Endothelial cell of umbilical vein (primary cell): ENCODE data around the gene PPP1R9B. TPM values are rescaled to one million over a fixed set of nuclear protein-coding genes. Genes with fewer than 3 reads are reported as not detected.

ENCODE experiments used
- BruUV-seq: library from RNA; stranded (reverse); fragments of 400-500 nt; replicated peaks from 2 replicates; lab custom pipeline; 2021; lab: Mats Ljungman, UMichigan
- CTCF ChIA-PET: fragments of 300-600, 350-600 bp; sonication (Branson Sonifier 250); formaldehyde crosslinking; loops from one replicate; lab custom pipeline; 2021; ENCODE audit warnings: antibody characterized with exemption, inconsistent platforms; lab: Charles Lee
- POLR2A ChIA-PET: fragments of 300-600, 350-600 bp; sonication (Branson Sonifier 250); formaldehyde crosslinking; loops from one replicate; lab custom pipeline; 2021; ENCODE audit warnings: antibody characterized with exemption, inconsistent platforms; lab: Charles Lee
- DNase-seq: peaks from one replicate; pipeline ENCODE4 v3.0.0-alpha.2; 2011; ENCODE audit warnings: low read depth, low spot score
- FAIRE-seq: peaks from 2 replicates; lab custom pipeline; 2011; peaks lifted over from hg19 to GRCh38; lab: Jason Lieb, UNC
- H2AFZ ChIP-seq: 2 replicates; pipeline ENCODE4 v1.6.0; 2012; ENCODE audit warnings: low read depth, low read length, control low read depth, inconsistent platforms
- H3K27ac ChIP-seq: 2 replicates; pipeline ENCODE4 v1.5.1; 2011; ENCODE audit warnings: low read depth, mild to moderate bottlenecking, control low read depth, low read length, moderate library complexity; ENCODE audit not compliant: insufficient read depth
- H3K27me3 ChIP-seq, 2 experiments: 2 replicates each; pipeline versions ENCODE4 v1.6.0 to v1.6.1; 2011; ENCODE audit warnings: low read length in 2 of 2, mixed read lengths in 1 of 2; ENCODE audit not compliant: control insufficient read depth in 2 of 2, insufficient read depth in 2 of 2
- H3K36me3 ChIP-seq, 2 experiments: 2 replicates in 1 of 2; 3 replicates in 1 of 2; pipeline ENCODE4 v1.5.1; 2011; ENCODE audit warnings: low read length in 2 of 2, mild to moderate bottlenecking in 1 of 2, moderate library complexity in 1 of 2; ENCODE audit not compliant: control insufficient read depth in 2 of 2, insufficient read depth in 2 of 2; ENCODE audit errors: extremely low read depth in 1 of 2
- H3K4me1 ChIP-seq: 3 replicates; pipeline ENCODE4 v1.5.1; 2011; ENCODE audit warnings: mild to moderate bottlenecking, low read length; ENCODE audit not compliant: control insufficient read depth, insufficient read depth; ENCODE audit errors: extremely low read depth
- H3K4me2 ChIP-seq: 2 replicates; pipeline ENCODE4 v1.6.1; 2011; ENCODE audit warnings: low read length, control low read depth, mixed read lengths; ENCODE audit not compliant: insufficient read depth
- H3K4me3 ChIP-seq, 3 experiments: fragments of 200-600 bp in 1 of 3; sonication (generic), shearing (Covaris generic) in 1 of 3; replicated peaks in 1 of 3; 2 replicates each; pipeline ENCODE4 v1.5.1; 2011 to 2016; ENCODE audit warnings: control low read depth in 3 of 3, low read length in 3 of 3, mild to moderate bottlenecking in 2 of 3, inconsistent platforms in 1 of 3, low read depth in 1 of 3, moderate library complexity in 1 of 3; ENCODE audit not compliant: insufficient read depth in 1 of 3
- H3K79me2 ChIP-seq: 2 replicates; pipeline ENCODE4 v1.6.0; 2012; ENCODE audit warnings: low read length, inconsistent platforms; ENCODE audit not compliant: control insufficient read depth, insufficient read depth
- H3K9ac ChIP-seq: replicated peaks from 2 replicates; pipeline ENCODE3; 2011; ENCODE audit warnings: low read length, control low read depth; ENCODE audit not compliant: insufficient read depth; ENCODE audit errors: extremely low read depth
- H3K9me1 ChIP-seq: replicated peaks from 3 replicates; pipeline ENCODE4 v1.6.0; 2011; ENCODE audit warnings: mild to moderate bottlenecking, low read length; ENCODE audit not compliant: control insufficient read depth, insufficient read depth; ENCODE audit errors: extremely low read depth
- H3K9me3 ChIP-seq: replicated peaks from 2 replicates; pipeline ENCODE4 v1.5.1; 2012; ENCODE audit warnings: low read length, inconsistent platforms; ENCODE audit not compliant: control insufficient read depth, insufficient read depth
- H4K20me1 ChIP-seq: replicated peaks from 2 replicates; pipeline ENCODE3; 2011; ENCODE audit warnings: mild to moderate bottlenecking, low read length; ENCODE audit not compliant: control insufficient read depth, insufficient read depth; ENCODE audit errors: extremely low read depth
- CTCF ChIP-seq, 2 donors: IDR thresholded peaks; 1 replicate in 1 of 2; 2 replicates in 1 of 2; pipeline ENCODE4 v1.5.1; 2011; ENCODE audit warnings: low read length in 2 of 2, mild to moderate bottlenecking in 2 of 2, moderate library complexity in 2 of 2, control low read depth in 1 of 2, inconsistent platforms in 1 of 2, low read depth in 1 of 2; ENCODE audit not compliant: insufficient read depth in 1 of 2; ENCODE audit errors: extremely low read depth in 1 of 2
- EZH2 ChIP-seq: IDR thresholded peaks from 2 replicates; pipeline ENCODE4 v1.6.1; 2012; ENCODE audit warnings: borderline replicate concordance, low read depth, mild to moderate bottlenecking, moderate library complexity, low read length, inconsistent platforms; ENCODE audit not compliant: severe bottlenecking
- FOS ChIP-seq: IDR thresholded peaks from 2 replicates; pipeline ENCODE4 v1.6.1; 2011; ENCODE audit warnings: mild to moderate bottlenecking, low read length, moderate library complexity, borderline replicate concordance; ENCODE audit not compliant: insufficient read depth
- GATA2 ChIP-seq: IDR thresholded peaks from 2 replicates; pipeline ENCODE4 v1.7.0; 2011; ENCODE audit warnings: low read depth, mild to moderate bottlenecking, moderate library complexity, mixed read lengths, low read length; ENCODE audit not compliant: insufficient read length, insufficient read depth
- JUN ChIP-seq: IDR thresholded peaks from 2 replicates; pipeline ENCODE4 v1.6.1; 2011; ENCODE audit warnings: borderline replicate concordance, low read depth; ENCODE audit not compliant: insufficient read length, insufficient read depth
- MAX ChIP-seq: IDR thresholded peaks from 2 replicates; pipeline ENCODE4 v1.6.1; 2011; ENCODE audit not compliant: insufficient read depth, insufficient read length
- MYC ChIP-seq: IDR thresholded peaks from one replicate; pipeline ENCODE4 v1.6.1; 2011; ENCODE audit warnings: mild to moderate bottlenecking, low read depth, low read length
- POLR2A ChIP-seq: IDR thresholded peaks from 2 replicates; pipeline ENCODE4 v1.6.1; 2012; ENCODE audit warnings: low read depth, mild to moderate bottlenecking, control low read depth, low read length
- POLR2AphosphoS5 ChIP-seq: IDR thresholded peaks from 2 replicates; pipeline ENCODE4 v1.6.1; 2012; ENCODE audit warnings: low read depth, mild to moderate bottlenecking, control low read depth, low read length, moderate library complexity; ENCODE audit not compliant: insufficient read depth
- dilution Hi-C: fragments of 300-500 bp; cut with MboI; formaldehyde crosslinking; loops from one replicate; pipeline ENCODE4 v1.15.0; 2019; ENCODE audit warnings: low sequenced_read_pairs; ENCODE audit not compliant: extremely low pct_ligation_motif_present
- intact Hi-C: fragments of 100-400 bp; cut with micrococcal nuclease; formaldehyde crosslinking; loops from one replicate; pipeline ENCODE4 v1.10.0; 2022
- polyA plus RNA-seq, 4 experiments: library from polyadenylated mRNA; depleted of rRNA in 3 of 4; stranded (reverse) in 3 of 4; unstranded in 1 of 4; fragments of >200 nt; gene quantifications; 2 replicates each; pipeline versions ENCODE4 v1.2.1 to v1.2.3, GENCODE V29; 2011 to 2012; ENCODE audit warnings: missing spikeins in 1 of 4
- total RNA-seq: library from RNA; stranded (reverse); gene quantifications from 2 replicates; pipeline ENCODE4 v1.2.3, GENCODE V29; 2021

PPP1R9B gene
- total and polyA plus RNA-seq, 2 donors (not counting 3 experiments of a cell fraction or from before 2014, with no cell fraction given): 20.1 to 60.2 TPM

DNA sequence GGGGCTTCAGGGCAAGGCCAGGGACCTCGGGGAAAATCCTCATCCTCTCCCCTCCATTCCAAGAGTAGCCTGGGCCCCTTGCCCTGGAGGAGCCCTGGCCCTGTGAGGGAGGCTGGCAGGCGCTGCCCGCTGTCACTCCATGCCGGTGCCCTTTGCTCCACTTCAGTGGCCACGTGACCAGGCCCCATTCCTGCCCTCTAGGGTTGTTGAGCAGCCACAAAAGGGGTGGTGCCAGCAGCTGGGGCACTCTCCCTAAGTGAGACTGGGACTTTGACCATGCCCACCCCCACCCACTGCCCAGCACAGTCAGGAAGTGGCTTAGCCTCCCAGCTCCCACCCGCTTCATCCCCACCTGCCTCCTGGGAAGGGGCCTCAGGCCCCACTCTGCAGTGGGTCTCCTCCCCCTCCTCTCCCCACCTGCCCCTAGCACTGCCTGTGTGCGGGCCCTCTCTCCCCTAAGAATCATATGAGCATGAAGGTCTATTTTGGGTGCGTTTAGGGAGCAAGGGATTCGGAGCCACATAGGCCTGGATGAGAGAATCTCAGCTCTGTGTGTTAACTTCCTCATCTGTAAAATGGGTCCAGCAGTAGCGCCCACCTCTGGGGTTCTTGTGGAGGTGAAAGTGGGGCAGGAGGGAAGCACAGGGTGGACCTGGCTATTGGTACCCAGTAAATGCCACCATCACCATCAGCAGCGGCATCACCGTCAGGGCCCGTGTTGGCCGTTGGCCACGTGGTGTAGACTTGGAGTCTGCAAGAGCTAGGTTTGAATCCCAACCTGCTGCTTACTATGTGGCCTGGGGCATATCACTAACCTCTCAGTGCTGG, 48.1 kb downstream of the PPP1R9B start:
- ChIA-PET POLR2A (no interaction called here), CTCF (interaction anchor here (3.5 to 3.9 kb wide), 2 partner anchors 8 to 12 kb away, joined by 12 to 19 read pairs; no protein-coding TSS in a partner anchor)
- Histone ChIP-seq H3K9me1 (no peaks in the 10 kb centered on the region), H4K20me1 (no peaks in the 10 kb centered on the region), H3K9me3 (no peaks in the 10 kb centered on the region), H3K36me3 (peaks cover 0 to 5% of the 10 kb centered on the region in 2 experiments), H2AFZ (no peak overlapping the region), H3K27ac (no peak overlapping the region), H3K4me1 (no peaks in the 10 kb centered on the region), H3K79me2 (no peaks in the 10 kb centered on the region), H3K4me3 (no peak overlapping the region), H3K27me3 (no peaks in the 10 kb centered on the region), H3K4me2 (no peak overlapping the region), H3K9ac (no peak overlapping the region)
- no peak for DNase-seq
- intact Hi-C loops: no loop called here
- no peak for TF ChIP-seq CTCF (IDR thresholded peaks at IDR 0.05; ENCODE audit: extremely low read depth in 1 of 2, insufficient read depth in 1 of 2, low read depth in 1 of 2, low read length in 2 of 2)
- TF ChIP-seq EZH2: no peak
- TF ChIP-seq MAX: no peak
- TF ChIP-seq MYC: no peak
- TF ChIP-seq GATA2: no peak
- no peak for TF ChIP-seq JUN
- TF ChIP-seq POLR2A: no peak
- TF ChIP-seq FOS: no peak
- TF ChIP-seq POLR2AphosphoS5: no peak
- FAIRE-seq: no peak
- no TSS peak for BruUV-seq
- dilution Hi-C loops: no loop called here
